Epithelial cell of esophagus (primary cell): ENCODE data around the gene AP1S1.
A peak's percentile ranks its signal among the peaks of the same experiment; 100 is the strongest.
"Not testable (repeated sequence)": the region's sequence is repeated elsewhere in the genome, so short reads cannot be mapped to it uniquely, and the experiment has no call there.

Experiments
- DNase-seq: peaks from one replicate; pipeline ENCODE4 v3.0.0; 2010; ENCODE audit warnings: low read depth
- H3K4me3 ChIP-seq: 2 replicates; pipeline ENCODE4 v1.5.1; 2011; ENCODE audit warnings: mild to moderate bottlenecking, low read length, control low read depth
- TF ChIP-seq, protein P1 (sequence below): IDR thresholded peaks from 2 replicates; pipeline ENCODE4 v1.5.1; 2011; ENCODE audit warnings: low read depth, mild to moderate bottlenecking, low read length, control low read depth, inconsistent platforms; ENCODE audit not compliant: insufficient read depth; ENCODE audit errors: missing control alignments

Gene AP1S1

DNA sequence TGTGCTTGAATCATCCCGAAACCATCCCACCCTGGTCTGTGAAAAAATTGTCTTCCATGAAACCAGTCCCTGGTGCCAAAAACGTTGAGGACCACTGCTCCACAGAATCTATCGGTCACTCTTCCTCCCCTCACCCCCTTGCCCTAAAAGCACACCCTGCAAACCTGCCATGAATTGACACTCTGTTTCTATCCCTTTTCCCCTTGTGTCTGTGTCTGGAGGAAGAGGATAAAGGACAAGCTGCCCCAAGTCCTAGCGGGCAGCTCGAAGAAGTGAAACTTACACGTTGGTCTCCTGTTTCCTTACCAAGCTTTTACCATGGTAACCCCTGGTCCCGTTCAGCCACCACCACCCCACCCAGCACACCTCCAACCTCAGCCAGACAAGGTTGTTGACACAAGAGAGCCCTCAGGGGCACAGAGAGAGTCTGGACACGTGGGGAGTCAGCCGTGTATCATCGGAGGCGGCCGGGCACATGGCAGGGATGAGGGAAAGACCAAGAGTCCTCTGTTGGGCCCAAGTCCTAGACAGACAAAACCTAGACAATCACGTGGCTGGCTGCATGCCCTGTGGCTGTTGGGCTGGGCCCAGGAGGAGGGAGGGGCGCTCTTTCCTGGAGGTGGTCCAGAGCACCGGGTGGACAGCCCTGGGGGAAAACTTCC lies 28.2 kb upstream of the AP1S1 start:
- peak; percentile 73 for DNase-seq
- TF ChIP-seq, protein P1, sequence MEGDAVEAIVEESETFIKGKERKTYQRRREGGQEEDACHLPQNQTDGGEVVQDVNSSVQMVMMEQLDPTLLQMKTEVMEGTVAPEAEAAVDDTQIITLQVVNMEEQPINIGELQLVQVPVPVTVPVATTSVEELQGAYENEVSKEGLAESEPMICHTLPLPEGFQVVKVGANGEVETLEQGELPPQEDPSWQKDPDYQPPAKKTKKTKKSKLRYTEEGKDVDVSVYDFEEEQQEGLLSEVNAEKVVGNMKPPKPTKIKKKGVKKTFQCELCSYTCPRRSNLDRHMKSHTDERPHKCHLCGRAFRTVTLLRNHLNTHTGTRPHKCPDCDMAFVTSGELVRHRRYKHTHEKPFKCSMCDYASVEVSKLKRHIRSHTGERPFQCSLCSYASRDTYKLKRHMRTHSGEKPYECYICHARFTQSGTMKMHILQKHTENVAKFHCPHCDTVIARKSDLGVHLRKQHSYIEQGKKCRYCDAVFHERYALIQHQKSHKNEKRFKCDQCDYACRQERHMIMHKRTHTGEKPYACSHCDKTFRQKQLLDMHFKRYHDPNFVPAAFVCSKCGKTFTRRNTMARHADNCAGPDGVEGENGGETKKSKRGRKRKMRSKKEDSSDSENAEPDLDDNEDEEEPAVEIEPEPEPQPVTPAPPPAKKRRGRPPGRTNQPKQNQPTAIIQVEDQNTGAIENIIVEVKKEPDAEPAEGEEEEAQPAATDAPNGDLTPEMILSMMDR = no peak
- no peak overlapping the region for H3K4me3 ChIP-seq

DNA sequence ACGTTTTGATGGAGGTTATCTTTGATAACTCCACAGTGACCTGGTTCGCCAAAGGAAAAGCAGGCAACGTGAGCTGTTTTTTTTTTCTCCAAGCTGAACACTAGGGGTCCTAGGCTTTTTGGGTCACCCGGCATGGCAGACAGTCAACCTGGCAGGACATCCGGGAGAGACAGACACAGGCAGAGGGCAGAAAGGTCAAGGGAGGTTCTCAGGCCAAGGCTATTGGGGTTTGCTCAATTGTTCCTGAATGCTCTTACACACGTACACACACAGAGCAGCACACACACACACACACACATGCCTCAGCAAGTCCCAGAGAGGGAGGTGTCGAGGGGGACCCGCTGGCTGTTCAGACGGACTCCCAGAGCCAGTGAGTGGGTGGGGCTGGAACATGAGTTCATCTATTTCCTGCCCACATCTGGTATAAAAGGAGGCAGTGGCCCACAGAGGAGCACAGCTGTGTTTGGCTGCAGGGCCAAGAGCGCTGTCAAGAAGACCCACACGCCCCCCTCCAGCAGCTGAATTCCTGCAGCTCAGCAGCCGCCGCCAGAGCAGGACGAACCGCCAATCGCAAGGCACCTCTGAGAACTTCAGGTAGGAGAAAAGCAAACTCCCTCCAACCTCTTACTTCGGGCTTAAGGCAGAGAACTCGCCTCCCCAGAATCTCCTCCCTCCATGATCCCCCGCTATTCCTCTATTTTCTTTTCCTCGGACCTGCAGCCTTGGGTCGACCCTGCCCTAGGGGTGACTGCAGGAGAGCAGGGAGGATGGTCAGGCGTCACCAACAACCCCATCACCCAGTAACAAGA lies 27.4 kb upstream of the AP1S1 start, which contains the start of gene SERPINE1:
TSS of gene SERPINE1 (plus strand) at position 454 of the 809 bp plus-strand sequence. CDS start 1,290 bp downstream, outside the sequence.
- H3K4me3 ChIP-seq = peak within 1 kb of the TSS; percentile 74
- peak; percentile 99 for DNase-seq
- TF ChIP-seq, protein P1 = peak; percentile 32

DNA sequence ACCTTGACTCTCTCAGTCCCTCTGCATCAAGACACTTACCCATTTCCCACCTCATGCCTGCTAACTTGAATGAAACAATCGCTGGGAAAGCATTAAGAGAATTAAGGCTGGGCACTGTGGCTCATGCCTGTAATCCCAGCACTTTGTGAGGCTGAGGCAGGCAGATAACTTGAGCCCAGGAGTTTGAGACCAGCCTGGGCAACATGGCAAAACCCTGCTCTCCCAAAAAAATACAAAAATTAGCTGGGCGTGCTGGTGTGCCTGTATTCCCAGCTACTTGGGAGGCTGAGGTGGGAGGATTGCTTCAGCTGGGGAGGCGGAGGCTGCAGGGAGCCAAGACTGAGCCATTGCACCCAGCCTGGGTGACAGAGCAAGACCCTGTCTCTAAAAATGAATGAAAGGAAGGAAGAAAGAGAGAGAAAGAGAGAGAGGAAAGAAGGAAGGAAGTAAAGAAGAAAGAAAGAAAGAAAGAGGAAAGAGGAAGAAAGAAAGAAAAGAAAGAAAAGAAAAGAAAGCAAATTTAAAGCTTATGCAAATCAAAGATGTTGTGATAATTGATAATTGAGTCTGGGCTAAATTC lies 26.7 kb upstream of the AP1S1 start:
- H3K4me3 ChIP-seq = peak overlapping the region; percentile 74
- DNase-seq = no peak
- TF ChIP-seq, protein P1 = no peak

DNA sequence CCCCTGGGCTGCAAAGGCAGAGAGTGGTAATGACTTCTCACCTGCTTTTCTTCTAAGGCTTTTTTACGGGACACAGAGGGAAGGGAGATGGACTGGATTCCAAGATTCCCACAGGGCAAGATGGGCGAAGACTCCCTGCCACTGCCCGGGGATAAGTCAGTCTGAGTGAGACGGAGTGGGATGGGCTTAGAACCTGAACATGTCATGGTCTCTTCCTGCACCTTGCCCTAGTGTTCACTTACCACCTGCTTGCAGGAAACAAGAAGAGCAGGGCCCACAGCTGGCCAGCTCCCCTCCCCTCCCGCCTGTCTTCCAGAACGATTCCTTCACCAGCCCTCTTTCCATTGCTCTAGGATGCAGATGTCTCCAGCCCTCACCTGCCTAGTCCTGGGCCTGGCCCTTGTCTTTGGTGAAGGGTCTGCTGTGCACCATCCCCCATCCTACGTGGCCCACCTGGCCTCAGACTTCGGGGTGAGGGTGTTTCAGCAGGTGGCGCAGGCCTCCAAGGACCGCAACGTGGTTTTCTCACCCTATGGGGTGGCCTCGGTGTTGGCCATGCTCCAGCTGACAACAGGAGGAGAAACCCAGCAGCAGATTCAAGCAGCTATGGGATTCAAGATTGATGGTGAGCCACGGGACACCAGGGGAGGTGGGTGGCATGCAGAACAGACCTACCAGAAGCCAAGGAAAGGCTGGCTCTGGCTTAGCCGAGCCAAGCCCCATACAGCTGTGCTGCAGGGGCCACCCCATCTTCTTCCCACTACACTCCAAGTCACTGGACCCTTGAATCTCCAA lies 26.0 kb upstream of the AP1S1 start:
- TF ChIP-seq, protein P1 = no peak
- peak overlapping the region; percentile 74 for H3K4me3 ChIP-seq
- peak; percentile 40 for DNase-seq

DNA sequence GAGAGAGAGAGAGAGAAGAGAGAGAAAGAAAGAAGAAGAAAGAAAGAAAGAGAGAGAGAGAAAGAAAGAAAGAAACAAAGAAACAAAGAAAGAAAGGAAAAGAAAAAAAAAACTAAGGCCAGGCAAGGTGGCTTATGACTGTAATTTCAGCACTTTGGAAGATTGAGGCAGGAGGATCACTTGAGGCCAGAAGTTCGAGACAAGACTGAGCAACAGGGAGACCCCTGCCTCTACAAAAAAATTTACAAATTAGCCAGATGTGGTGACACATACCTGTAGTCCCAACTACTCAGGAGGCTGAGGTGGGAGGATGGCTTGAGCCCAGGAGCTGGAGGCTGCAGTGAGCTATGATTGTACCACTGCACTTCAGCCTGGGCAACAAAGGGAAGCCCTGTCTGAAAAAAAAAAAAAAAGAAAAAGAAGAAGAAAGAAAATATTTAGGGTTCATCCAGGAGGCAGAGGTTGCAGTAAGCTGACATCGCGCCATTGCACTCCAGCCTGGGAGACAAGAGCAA lies 24.6 kb upstream of the AP1S1 start:
- no peak overlapping the region for H3K4me3 ChIP-seq
- DNase-seq = no peak
- TF ChIP-seq, protein P1 = no peak

DNA sequence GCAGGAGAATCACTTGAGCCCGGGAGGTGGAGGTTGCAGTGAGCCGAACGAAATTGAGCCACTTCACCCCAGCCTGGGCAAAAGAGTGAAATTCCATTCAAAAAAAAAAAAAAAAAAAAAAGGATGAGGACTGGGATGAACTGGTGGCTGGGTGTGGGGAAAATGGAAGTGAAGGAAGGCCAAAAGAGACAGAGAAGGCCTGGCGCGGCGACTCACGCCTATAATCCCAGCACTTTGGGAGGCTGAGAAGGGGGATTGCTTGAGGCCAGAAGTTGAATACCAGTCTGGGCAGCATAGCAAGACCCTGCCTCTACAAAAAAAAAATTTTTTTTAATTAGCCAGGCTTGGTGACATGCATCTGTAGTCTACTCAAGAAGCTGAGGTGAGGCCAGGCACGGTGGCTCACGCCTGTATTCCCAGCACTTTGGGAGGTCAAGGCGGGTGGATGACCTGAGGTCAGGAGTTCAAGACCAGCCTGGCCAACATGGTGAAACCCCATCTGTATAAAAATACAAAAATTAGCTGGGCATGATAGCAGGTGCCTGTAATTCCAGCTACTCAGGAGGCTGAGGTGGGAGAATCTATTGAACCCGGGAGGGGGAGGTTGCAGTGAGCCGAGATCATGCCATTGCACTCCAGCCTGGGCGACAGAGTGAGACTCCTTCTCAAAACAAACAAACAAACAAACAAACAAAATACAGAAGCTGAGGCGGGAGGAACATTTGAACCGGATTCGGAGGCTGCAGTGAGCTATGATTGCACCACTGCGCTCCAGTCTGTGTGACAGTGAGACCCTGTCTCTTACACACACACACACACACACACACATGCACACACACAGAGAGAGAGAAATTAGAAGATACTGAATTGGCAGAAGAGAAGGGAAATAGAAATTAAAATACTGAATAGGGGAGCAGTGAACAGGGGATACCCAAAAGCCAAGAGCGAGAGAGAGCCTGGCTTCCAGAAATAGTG lies 21.4 kb upstream of the AP1S1 start:
- H3K4me3 ChIP-seq, DNase-seq: not testable (repeated sequence)
